Peyer's patch (tissue), 4 donors: Measurements from ENCODE around the gene PHYKPL.

Source experiments
- POLR2A ChIP-seq, 2 donors: fragments of 450-650 bp; IDR thresholded peaks; one replicate each; pipeline ENCODE4 v1.5.1; 2017; ENCODE audit warnings: antibody characterized with exemption in 2 of 2, mild to moderate bottlenecking in 2 of 2, moderate library complexity in 2 of 2
- TF ChIP-seq, protein P1 (sequence below), 6 experiments: fragments of 450-650 bp in 4 of 6; fragments of 200-600 bp in 2 of 6; sonication (generic) in 1 of 6; IDR thresholded peaks; one replicate each; pipeline ENCODE4 v1.5.1; 2017 to 2019; ENCODE audit warnings: antibody characterized with exemption in 6 of 6, mild to moderate bottlenecking in 3 of 6, moderate library complexity in 1 of 6

DNA sequence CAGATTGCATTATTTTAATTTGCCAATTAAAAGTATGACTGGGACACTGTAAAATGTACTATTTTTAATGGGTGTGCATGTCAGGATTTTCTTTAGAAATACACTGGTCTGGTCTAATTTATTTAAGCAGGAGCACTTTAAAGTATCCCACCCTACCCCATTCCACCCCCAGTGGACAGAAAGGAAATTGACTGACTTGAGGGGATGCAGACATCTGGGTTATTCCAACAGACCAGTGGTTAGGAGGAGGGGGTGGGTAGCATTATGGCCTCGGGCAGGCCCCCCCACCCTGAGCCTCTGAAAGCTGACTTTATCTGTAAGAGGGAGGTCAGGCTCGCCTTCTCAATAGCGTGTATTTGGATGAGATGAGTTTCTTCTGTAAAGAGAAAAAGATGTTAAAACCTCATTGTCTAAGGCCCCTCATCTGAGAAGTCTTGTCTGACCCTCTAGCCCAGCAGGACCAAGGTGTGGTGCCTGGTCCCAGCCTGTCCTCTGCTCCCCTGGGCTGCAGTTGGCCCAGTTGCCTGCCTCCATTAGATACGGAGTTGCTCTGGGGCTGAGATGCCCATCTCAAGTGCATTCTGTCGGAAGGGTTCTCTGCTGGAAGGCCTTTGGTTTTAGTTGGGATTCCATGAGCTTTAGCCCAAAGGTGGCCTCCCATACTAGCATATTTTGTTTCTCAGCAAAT lies 23.9 kb downstream of the PHYKPL start:
- TF ChIP-seq, protein P1, sequence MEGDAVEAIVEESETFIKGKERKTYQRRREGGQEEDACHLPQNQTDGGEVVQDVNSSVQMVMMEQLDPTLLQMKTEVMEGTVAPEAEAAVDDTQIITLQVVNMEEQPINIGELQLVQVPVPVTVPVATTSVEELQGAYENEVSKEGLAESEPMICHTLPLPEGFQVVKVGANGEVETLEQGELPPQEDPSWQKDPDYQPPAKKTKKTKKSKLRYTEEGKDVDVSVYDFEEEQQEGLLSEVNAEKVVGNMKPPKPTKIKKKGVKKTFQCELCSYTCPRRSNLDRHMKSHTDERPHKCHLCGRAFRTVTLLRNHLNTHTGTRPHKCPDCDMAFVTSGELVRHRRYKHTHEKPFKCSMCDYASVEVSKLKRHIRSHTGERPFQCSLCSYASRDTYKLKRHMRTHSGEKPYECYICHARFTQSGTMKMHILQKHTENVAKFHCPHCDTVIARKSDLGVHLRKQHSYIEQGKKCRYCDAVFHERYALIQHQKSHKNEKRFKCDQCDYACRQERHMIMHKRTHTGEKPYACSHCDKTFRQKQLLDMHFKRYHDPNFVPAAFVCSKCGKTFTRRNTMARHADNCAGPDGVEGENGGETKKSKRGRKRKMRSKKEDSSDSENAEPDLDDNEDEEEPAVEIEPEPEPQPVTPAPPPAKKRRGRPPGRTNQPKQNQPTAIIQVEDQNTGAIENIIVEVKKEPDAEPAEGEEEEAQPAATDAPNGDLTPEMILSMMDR (IDR thresholded peaks at IDR 0.05) = peak in 3 of 6 experiments; percentile 6 to 20 (median 9)
- TF ChIP-seq POLR2A (IDR thresholded peaks at IDR 0.05) = no peak
